Chondrocyte (in vitro differentiated cells): ENCODE data around the gene LRRC28. TPM values are rescaled to one million over a fixed set of nuclear protein-coding genes. Genes with fewer than 3 reads are reported as not detected.
A peak's percentile ranks its signal among the peaks of the same experiment; 100 is the strongest.

Source experiments
- DNase-seq: peaks from one replicate; pipeline ENCODE4 v3.0.0; 2021; ENCODE audit warnings: mixed read lengths, low spot score
- H3K27ac Mint-ChIP-seq: one replicate; pipeline ENCODE4 v1.8.0; 2021; ENCODE audit warnings: mild to moderate bottlenecking, moderate library complexity, mixed read lengths; ENCODE audit not compliant: unreplicated experiment
- H3K27me3 Mint-ChIP-seq: 2 replicates; pipeline ENCODE4 v1.8.0; 2021; ENCODE audit warnings: low read depth, mixed read lengths
- H3K36me3 Mint-ChIP-seq: 2 replicates; pipeline ENCODE4 v1.8.0; 2021; ENCODE audit warnings: low read depth, mixed read lengths
- H3K4me1 Mint-ChIP-seq: 2 replicates; pipeline ENCODE4 v1.8.0; 2021; ENCODE audit warnings: low read depth, mild to moderate bottlenecking, mixed read lengths
- H3K4me3 Mint-ChIP-seq: one replicate; pipeline ENCODE4 v1.8.0; 2021; ENCODE audit warnings: mild to moderate bottlenecking, moderate library complexity, mixed read lengths; ENCODE audit not compliant: unreplicated experiment
- H3K9me3 Mint-ChIP-seq: 2 replicates; pipeline ENCODE4 v1.8.0; 2021; ENCODE audit warnings: low read depth, mixed read lengths
- CTCF ChIP-seq: fragments of 200-600 bp; sonication (generic); IDR thresholded peaks from 2 replicates; pipeline ENCODE4 v1.5.0; 2021; ENCODE audit warnings: antibody characterized with exemption, mild to moderate bottlenecking, moderate library complexity
- total RNA-seq: library from RNA; stranded (reverse); gene quantifications from 3 replicates; pipeline ENCODE4 v1.2.1, GENCODE V29; 2021

The LRRC28 gene
- total RNA-seq, 1 donor from 2014 or later: 28.5 TPM

- Mint-ChIP-seq H3K4me3 (no peak overlapping the region), H3K27ac (no peak overlapping the region), H3K4me1 (peaks cover 43% of the 10 kb centered on the region), H3K9me3 (no peaks in the 10 kb centered on the region), H3K36me3 (no peaks in the 10 kb centered on the region), H3K27me3 (no peaks in the 10 kb centered on the region)
- TF ChIP-seq CTCF: no peak
- DNase-seq: peak; percentile 64
These were observed 183.3 kb downstream of the LRRC28 start for GRCh38 chr15:99434506-99435112.

DNA sequence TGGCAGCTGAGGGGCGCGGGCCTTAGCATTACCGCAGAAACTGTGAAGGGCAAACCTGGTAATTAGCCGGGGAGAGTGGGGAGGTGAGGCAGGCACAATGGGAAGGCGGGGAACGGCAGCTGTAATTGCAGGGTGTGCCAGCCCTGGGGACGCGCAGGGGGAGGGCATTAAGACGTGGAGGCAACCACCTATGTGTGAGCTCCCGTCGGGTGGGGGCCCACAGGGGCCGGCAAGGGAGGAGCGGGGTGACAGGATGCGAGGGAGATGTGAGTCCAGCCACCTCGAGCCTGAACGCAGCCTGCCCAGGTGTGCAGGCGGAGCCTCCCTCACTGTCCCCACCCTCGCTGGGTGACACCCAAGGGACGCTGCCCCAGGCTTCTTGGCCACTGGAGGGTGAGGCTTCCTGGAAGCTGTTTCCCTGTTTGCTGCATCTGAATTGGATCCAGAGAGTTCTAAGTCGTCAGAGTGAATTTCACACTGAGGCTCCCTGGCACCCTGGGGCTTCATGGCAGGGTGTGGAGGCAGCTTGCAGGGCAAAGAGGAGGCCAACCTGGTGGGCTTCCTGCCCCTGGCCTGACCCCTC lies 183.9 kb downstream of the LRRC28 start:
- Mint-ChIP-seq H3K4me3 (no peak overlapping the region), H3K4me1 (peaks cover 48% of the 10 kb centered on the region), H3K36me3 (no peaks in the 10 kb centered on the region), H3K27me3 (no peaks in the 10 kb centered on the region), H3K9me3 (no peaks in the 10 kb centered on the region), H3K27ac (no peak overlapping the region)
- TF ChIP-seq CTCF: no peak
- DNase-seq: peak; percentile 92

DNA sequence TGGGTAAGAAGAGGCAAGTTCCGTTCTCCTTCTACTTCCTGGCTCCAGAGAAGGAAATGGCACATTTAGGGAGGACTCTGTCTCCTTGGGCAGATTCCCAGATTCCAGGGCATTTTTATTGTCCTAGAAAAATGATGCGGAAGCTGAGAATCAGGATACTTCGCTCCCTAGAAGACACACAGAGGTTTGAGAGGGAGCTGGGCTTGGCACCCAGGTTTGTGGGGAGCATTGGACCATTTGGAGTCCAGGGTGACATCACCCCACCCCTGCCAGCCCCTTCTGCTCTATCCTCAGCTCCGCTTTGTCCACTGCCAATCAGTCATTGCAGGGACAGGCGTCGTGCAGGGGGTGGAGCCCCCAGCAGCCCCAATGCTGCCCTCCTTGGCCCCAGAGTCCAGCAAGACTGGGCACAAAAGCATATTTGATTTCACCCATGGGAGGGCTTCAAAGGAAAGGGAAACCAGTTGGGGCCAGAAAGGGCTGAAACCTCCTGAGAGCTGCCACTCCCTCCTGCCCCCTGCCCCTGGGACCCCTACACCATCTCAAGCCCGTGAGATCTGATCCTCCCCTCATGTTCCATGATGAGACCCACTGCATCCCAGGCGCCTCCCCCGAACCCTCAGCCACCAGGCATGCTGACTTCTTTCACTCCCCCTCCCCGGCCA lies 184.7 kb downstream of the LRRC28 start:
- no peak overlapping the region for H3K4me3 Mint-ChIP-seq
- H3K27me3 Mint-ChIP-seq: no peaks in the 10 kb centered on the region
- H3K36me3 Mint-ChIP-seq: no peaks in the 10 kb centered on the region
- no peak overlapping the region for H3K27ac Mint-ChIP-seq
- no peaks in the 10 kb centered on the region for H3K9me3 Mint-ChIP-seq
- TF ChIP-seq CTCF: no peak
- peak; percentile 42 for DNase-seq
- H3K4me1 Mint-ChIP-seq: peaks cover 52% of the 10 kb centered on the region

DNA sequence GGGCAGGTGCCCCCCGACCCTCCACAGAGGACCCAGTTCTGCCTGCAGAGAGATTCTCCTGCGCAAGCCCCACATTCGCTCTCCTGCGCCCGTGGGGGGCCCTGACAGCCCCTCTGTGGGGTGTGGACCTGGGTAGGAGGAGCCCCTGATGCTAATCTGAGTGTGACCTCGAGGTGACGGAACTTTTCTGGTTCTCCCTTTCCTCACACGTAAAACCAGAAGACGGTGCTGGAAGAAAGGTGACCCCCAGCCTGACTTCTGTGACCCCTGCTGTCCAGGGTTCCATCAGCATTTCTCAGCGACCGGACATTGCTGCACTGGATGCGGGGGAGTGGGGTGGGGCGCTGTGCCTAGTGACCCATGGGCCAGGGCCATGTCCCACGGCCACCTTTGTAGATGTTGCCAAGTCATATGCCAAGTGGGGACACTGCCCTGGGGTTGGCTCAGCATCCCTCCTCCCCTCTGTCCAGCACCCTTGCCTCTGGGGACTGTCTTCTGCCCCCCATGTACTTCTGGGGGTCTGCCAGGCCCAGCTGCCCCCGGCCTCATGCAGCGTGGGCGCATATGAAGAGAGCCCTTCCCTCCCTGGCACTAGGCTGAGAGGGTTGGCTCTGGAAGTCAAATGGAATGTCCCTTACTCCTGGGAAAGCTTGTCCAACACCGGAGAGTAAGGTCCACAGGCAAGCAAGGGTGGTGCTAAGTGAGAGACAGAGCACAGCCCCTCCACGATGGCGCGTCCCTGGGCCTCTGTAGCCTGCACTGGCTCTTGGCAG lies 185.4 kb downstream of the LRRC28 start:
- TF ChIP-seq CTCF: no peak
- Mint-ChIP-seq H3K27ac (peak overlapping the region; percentile 54), H3K36me3 (no peaks in the 10 kb centered on the region), H3K4me3 (no peak overlapping the region), H3K9me3 (no peaks in the 10 kb centered on the region), H3K4me1 (peaks cover 57% of the 10 kb centered on the region), H3K27me3 (no peaks in the 10 kb centered on the region)
- DNase-seq: peak; percentile 82
